Mesenchymal stem cell (in vitro differentiated cells and primary cell): ENCODE measurements around the gene KNSTRN.

Source experiments
- DNase-seq: peaks from one replicate; pipeline ENCODE4 v3.0.0-alpha.2; 2013
- H2AFZ ChIP-seq: one replicate; pipeline ENCODE4 v1.6.1; 2013; ENCODE audit warnings: low read depth, mild to moderate bottlenecking, control low read depth, inconsistent platforms, low read length, moderate library complexity
- H2AK5ac ChIP-seq: 2 replicates; pipeline ENCODE4 v1.6.1; 2013; ENCODE audit warnings: low read length, moderate library complexity, mild to moderate bottlenecking, inconsistent platforms; ENCODE audit not compliant: severe bottlenecking
- H2BK120ac ChIP-seq: one replicate; pipeline ENCODE4 v1.6.1; 2013; ENCODE audit warnings: low read depth, mild to moderate bottlenecking, inconsistent platforms, low read length, moderate library complexity
- H2BK12ac ChIP-seq, 2 experiments: one replicate each; pipeline ENCODE4 v1.6.1; 2013; ENCODE audit warnings: inconsistent platforms in 2 of 2, low read length in 2 of 2, mild to moderate bottlenecking in 2 of 2, moderate library complexity in 2 of 2, control low read depth in 1 of 2
- H2BK15ac ChIP-seq: one replicate; pipeline ENCODE4 v1.6.1; 2013; ENCODE audit warnings: mild to moderate bottlenecking, low read depth, inconsistent platforms; ENCODE audit not compliant: poor library complexity, severe bottlenecking
- H2BK5ac ChIP-seq: 2 replicates; pipeline ENCODE4 v1.6.1; 2013; ENCODE audit warnings: low read depth, mild to moderate bottlenecking, low read length, control low read depth, inconsistent platforms; ENCODE audit not compliant: poor library complexity, severe bottlenecking
- H3K14ac ChIP-seq, 2 experiments: one replicate each; pipeline ENCODE4 v1.6.1; 2013; ENCODE audit warnings: inconsistent platforms in 2 of 2, low read length in 2 of 2, control low read depth in 1 of 2, mild to moderate bottlenecking in 1 of 2, moderate library complexity in 1 of 2
- H3K18ac ChIP-seq, 2 experiments: one replicate each; pipeline ENCODE4 v1.6.1; 2013; ENCODE audit warnings: inconsistent platforms in 2 of 2, low read length in 2 of 2, control low read depth in 1 of 2, low read depth in 1 of 2, mild to moderate bottlenecking in 1 of 2
- H3K23ac ChIP-seq, 2 experiments: one replicate each; pipeline ENCODE4 v1.6.1; 2013; ENCODE audit warnings: inconsistent platforms in 2 of 2, low read length in 2 of 2, mild to moderate bottlenecking in 2 of 2, moderate library complexity in 2 of 2, control low read depth in 1 of 2
- H3K27ac ChIP-seq: 2 replicates; pipeline ENCODE4 v1.5.1; 2013; ENCODE audit warnings: mild to moderate bottlenecking, moderate library complexity, low read length, control low read depth, inconsistent platforms; ENCODE audit not compliant: poor library complexity, severe bottlenecking
- H3K27me3 ChIP-seq, 2 experiments: 2 replicates each; pipeline versions ENCODE4 v1.6.1 to v1.7.0; 2013; ENCODE audit warnings: low read length in 2 of 2, mild to moderate bottlenecking in 2 of 2, moderate library complexity in 2 of 2, control low read depth in 1 of 2, inconsistent platforms in 1 of 2; ENCODE audit not compliant: control insufficient read depth in 1 of 2, insufficient read depth in 1 of 2
- H3K36me3 ChIP-seq, 2 experiments: 2 replicates each; pipeline versions ENCODE4 v1.6.1 to v1.7.0; 2013; ENCODE audit warnings: low read length in 2 of 2, control low read depth in 1 of 2, inconsistent platforms in 1 of 2, low read depth in 1 of 2, mild to moderate bottlenecking in 1 of 2; ENCODE audit not compliant: insufficient read depth in 2 of 2, control insufficient read depth in 1 of 2
- H3K4ac ChIP-seq, 2 experiments: one replicate each; pipeline ENCODE4 v1.6.1; 2013; ENCODE audit warnings: inconsistent platforms in 2 of 2, low read length in 2 of 2, mild to moderate bottlenecking in 2 of 2, moderate library complexity in 2 of 2, control low read depth in 1 of 2, low read depth in 1 of 2
- H3K4me1 ChIP-seq: 2 replicates; pipeline ENCODE4 v1.6.1; 2013; ENCODE audit warnings: low read depth, low read length, control low read depth; ENCODE audit not compliant: control insufficient read depth, insufficient read depth
- H3K4me2 ChIP-seq: 2 replicates; pipeline ENCODE4 v1.6.1; 2013; ENCODE audit warnings: low read length, mild to moderate bottlenecking, inconsistent platforms; ENCODE audit not compliant: poor library complexity, severe bottlenecking
- H3K4me3 ChIP-seq, 2 experiments: 2 replicates each; pipeline versions ENCODE4 v1.5.1 to v1.7.0; 2013; ENCODE audit warnings: low read length in 2 of 2, mild to moderate bottlenecking in 2 of 2, control low read depth in 1 of 2, low read depth in 1 of 2; ENCODE audit not compliant: insufficient read depth in 1 of 2
- H3K79me1 ChIP-seq: replicated peaks from 2 replicates; pipeline ENCODE4 v1.6.1; 2013; ENCODE audit warnings: mild to moderate bottlenecking, control low read depth, low read length, inconsistent platforms; ENCODE audit not compliant: poor library complexity, severe bottlenecking
- H3K9ac ChIP-seq: 2 replicates; pipeline ENCODE4 v1.7.0; 2013; ENCODE audit warnings: mild to moderate bottlenecking, low read length, moderate library complexity
- H3K9me3 ChIP-seq: 2 replicates; pipeline ENCODE4 v1.7.0; 2013; ENCODE audit warnings: mild to moderate bottlenecking, low read length; ENCODE audit not compliant: control insufficient read depth
- H4K8ac ChIP-seq: one replicate; pipeline ENCODE4 v1.6.1; 2013; ENCODE audit warnings: inconsistent platforms, mild to moderate bottlenecking, low read length, moderate library complexity
- H4K91ac ChIP-seq: one replicate; pipeline ENCODE4 v1.6.1; 2013; ENCODE audit warnings: mild to moderate bottlenecking, low read length, inconsistent platforms
- WGBS: methylation state at CpG from one replicate; pipeline ENCODE4 v1.1.7; 2013; ENCODE audit warnings: mixed read lengths; 5-methylcytosine and 5-hydroxymethylcytosine counted together

The KNSTRN gene

DNA sequence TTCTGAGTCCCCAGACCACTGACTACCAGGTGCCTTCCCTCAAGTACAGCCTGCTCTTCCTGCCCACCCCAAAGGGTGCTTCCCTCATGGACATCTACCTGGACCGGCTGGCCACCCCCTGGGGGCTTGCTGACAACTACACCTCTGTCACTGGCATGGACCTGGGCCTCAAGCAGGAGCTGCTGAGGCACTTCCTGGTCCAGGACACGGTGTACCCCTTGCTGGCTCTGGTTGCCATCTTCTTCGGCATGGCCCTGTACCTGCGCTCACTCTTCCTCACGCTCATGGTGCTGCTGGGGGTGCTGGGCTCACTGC lies 15.2 kb upstream of the KNSTRN start:
- Histone ChIP-seq H3K23ac (no peak overlapping the region), H2BK120ac (no peak overlapping the region), H3K36me3 (no peaks in the 10 kb centered on the region), H3K4me2 (no peak overlapping the region), H3K79me1 (no peaks in the 10 kb centered on the region), H3K4me1 (peaks cover 13% of the 10 kb centered on the region), H2BK5ac (no peak overlapping the region), H2AK5ac (no peak overlapping the region), H2AFZ (no peak overlapping the region), H3K14ac (no peak overlapping the region), H3K4me3 (no peak overlapping the region), H3K4ac (no peak overlapping the region), H3K27me3 (peaks cover 35 to 47% of the 10 kb centered on the region in 2 experiments), H4K91ac (no peak overlapping the region), H3K9me3 (no peaks in the 10 kb centered on the region), H2BK12ac (peak overlapping the region in 1 of 2 experiments; percentile 8), H2BK15ac (no peak overlapping the region), H4K8ac (peak overlapping the region; percentile 85), H3K27ac (no peak overlapping the region), H3K9ac (no peak overlapping the region), H3K18ac (no peak overlapping the region)
- WGBS = 82% methylated on average over 5 of the region's 5 CpGs
- DNase-seq = no peak

DNA sequence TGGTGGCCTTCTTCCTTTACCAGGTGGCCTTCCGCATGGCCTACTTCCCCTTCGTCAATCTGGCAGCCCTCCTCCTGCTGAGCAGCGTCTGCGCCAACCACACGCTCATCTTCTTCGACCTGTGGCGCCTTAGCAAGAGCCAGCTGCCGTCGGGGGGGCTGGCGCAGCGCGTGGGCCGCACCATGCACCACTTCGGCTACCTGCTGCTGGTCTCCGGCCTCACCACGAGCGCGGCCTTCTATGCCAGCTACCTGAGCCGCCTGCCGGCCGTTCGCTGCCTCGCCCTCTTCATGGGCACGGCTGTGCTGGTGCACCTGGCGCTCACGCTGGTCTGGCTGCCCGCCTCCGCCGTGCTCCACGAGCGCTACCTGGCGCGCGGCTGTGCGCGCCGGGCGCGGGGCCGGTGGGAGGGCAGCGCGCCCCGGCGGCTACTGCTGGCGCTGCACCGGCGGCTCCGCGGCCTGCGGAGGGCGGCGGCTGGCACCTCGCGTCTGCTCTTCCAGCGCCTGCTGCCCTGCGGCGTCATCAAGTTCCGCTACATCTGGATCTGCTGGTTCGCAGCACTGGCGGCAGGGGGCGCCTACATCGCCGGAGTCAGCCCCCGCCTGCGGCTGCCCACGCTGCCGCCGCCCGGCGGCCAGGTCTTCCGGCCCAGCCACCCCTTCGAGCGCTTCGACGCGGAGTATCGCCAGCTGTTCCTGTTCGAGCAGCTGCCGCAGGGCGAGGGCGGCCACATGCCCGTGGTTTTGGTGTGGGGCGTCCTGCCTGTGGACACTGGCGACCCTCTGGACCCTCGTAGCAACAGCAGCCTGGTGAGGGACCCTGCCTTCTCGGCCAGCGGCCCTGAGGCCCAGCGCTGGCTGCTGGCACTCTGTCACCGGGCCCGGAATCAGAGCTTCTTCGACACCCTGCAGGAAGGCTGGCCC lies 14.6 kb upstream of the KNSTRN start:
- H3K36me3 ChIP-seq = no peaks in the 10 kb centered on the region
- H2BK12ac ChIP-seq = peak overlapping the region; percentile 14 to 84
- H2AK5ac ChIP-seq = no peak overlapping the region
- H4K91ac ChIP-seq = peak overlapping the region; percentile 79
- H3K79me1 ChIP-seq = no peaks in the 10 kb centered on the region
- H3K9ac ChIP-seq = peak overlapping the region; percentile 62
- H3K4me2 ChIP-seq = peak overlapping the region; percentile 85
- peak overlapping the region in 1 of 2 experiments; percentile 63 for H3K4ac ChIP-seq
- peak overlapping the region; percentile 73 for H2BK15ac ChIP-seq
- H3K9me3 ChIP-seq = no peaks in the 10 kb centered on the region
- peaks cover 32 to 46% of the 10 kb centered on the region in 2 experiments for H3K27me3 ChIP-seq
- no peak overlapping the region for H2BK5ac ChIP-seq
- WGBS = 16% methylated on average over 91 of the region's 91 CpGs
- peak overlapping the region in 1 of 2 experiments; percentile 68 for H3K14ac ChIP-seq
- DNase-seq = peak; percentile 89
- peak overlapping the region; percentile 45 to 64 for H3K4me3 ChIP-seq
- peak overlapping the region; percentile 65 for H2AFZ ChIP-seq
- H3K18ac ChIP-seq = peak overlapping the region; percentile 46 to 95
- H3K4me1 ChIP-seq = peaks cover 13% of the 10 kb centered on the region
- H3K23ac ChIP-seq = no peak overlapping the region
- H4K8ac ChIP-seq = peak overlapping the region; percentile 93
- no peak overlapping the region for H3K27ac ChIP-seq
- no peak overlapping the region for H2BK120ac ChIP-seq

DNA sequence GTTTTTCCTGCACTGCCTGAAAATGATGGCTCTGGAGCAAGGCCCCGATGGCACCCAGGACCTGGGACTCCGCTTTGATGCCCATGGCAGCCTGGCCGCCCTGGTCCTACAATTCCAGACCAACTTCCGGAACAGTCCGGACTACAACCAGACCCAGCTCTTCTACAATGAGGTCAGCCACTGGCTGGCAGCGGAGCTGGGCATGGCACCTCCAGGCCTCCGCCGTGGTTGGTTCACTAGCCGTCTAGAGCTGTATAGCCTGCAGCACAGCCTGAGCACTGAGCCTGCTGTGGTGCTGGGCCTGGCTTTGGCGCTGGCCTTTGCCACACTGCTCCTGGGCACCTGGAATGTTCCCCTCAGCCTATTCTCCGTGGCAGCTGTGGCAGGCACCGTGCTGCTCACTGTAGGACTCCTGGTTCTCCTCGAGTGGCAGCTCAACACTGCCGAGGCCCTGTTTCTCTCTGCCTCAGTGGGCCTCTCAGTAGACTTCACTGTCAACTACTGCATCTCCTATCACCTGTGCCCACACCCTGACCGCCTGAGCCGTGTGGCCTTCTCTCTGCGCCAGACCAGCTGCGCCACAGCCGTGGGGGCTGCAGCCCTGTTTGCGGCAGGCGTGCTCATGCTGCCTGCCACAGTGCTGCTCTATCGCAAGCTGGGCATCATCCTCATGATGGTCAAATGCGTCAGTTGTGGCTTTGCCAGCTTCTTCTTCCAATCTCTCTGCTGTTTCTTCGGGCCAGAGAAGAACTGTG lies 13.6 kb upstream of the KNSTRN start:
- no peak overlapping the region for H2AK5ac ChIP-seq
- peaks cover 24 to 41% of the 10 kb centered on the region in 2 experiments for H3K27me3 ChIP-seq
- peak overlapping the region in 1 of 2 experiments; percentile 46 for H3K18ac ChIP-seq
- H2AFZ ChIP-seq = no peak overlapping the region
- H3K9me3 ChIP-seq = no peaks in the 10 kb centered on the region
- no peak overlapping the region for H4K8ac ChIP-seq
- no peak overlapping the region for H3K4ac ChIP-seq
- no peak overlapping the region for H2BK12ac ChIP-seq
- peak overlapping the region in 1 of 2 experiments; percentile 66 for H3K23ac ChIP-seq
- H3K36me3 ChIP-seq = no peaks in the 10 kb centered on the region
- H2BK15ac ChIP-seq = no peak overlapping the region
- H3K4me3 ChIP-seq = no peak overlapping the region
- peak overlapping the region; percentile 21 for H4K91ac ChIP-seq
- no peak overlapping the region for H2BK5ac ChIP-seq
- WGBS = 97% methylated on average over 24 of the region's 24 CpGs
- H3K4me1 ChIP-seq = peaks cover 13% of the 10 kb centered on the region
- H3K9ac ChIP-seq = no peak overlapping the region
- no peak overlapping the region for H2BK120ac ChIP-seq
- no peak for DNase-seq
- H3K14ac ChIP-seq = peak overlapping the region in 1 of 2 experiments; percentile 82
- no peaks in the 10 kb centered on the region for H3K79me1 ChIP-seq
- H3K27ac ChIP-seq = no peak overlapping the region
- no peak overlapping the region for H3K4me2 ChIP-seq

DNA sequence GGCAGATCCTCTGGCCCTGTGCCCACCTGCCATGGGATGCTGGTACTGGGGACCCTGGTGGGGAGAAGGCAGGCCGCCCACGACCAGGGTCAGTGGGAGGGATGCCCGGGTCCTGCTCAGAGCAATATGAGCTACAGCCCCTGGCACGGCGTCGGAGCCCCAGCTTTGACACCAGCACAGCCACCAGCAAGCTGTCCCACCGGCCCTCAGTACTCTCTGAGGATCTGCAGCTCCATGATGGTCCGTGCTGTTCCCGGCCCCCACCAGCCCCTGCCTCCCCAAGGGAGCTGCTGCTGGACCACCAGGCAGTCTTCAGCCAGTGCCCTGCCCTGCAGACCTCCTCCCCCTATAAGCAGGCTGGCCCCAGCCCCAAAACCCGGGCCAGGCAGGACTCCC lies 13.0 kb upstream of the KNSTRN start:
- Histone ChIP-seq H2AK5ac (no peak overlapping the region), H4K8ac (no peak overlapping the region), H3K27ac (no peak overlapping the region), H3K4ac (no peak overlapping the region), H3K36me3 (no peaks in the 10 kb centered on the region), H4K91ac (no peak overlapping the region), H3K9me3 (no peaks in the 10 kb centered on the region), H2BK5ac (no peak overlapping the region), H3K4me3 (no peak overlapping the region), H3K14ac (no peak overlapping the region), H3K4me1 (peaks cover 13% of the 10 kb centered on the region), H3K23ac (no peak overlapping the region), H3K18ac (no peak overlapping the region), H2BK12ac (no peak overlapping the region), H2AFZ (no peak overlapping the region), H2BK120ac (no peak overlapping the region), H3K79me1 (no peaks in the 10 kb centered on the region), H3K9ac (no peak overlapping the region), H2BK15ac (no peak overlapping the region), H3K4me2 (no peak overlapping the region), H3K27me3 (peaks cover 23 to 37% of the 10 kb centered on the region in 2 experiments)
- 96% methylated on average over 10 of the region's 10 CpGs for WGBS
- no peak for DNase-seq
